ENCODE measurements around the gene ZNF135. TPM values are rescaled to one million over a fixed set of nuclear protein-coding genes. Genes with fewer than 3 reads are reported as not detected.
A peak's percentile ranks its signal among the peaks of the same experiment; 100 is the strongest.

ZNF135 gene
- 0.45 TPM for total RNA-seq

DNA sequence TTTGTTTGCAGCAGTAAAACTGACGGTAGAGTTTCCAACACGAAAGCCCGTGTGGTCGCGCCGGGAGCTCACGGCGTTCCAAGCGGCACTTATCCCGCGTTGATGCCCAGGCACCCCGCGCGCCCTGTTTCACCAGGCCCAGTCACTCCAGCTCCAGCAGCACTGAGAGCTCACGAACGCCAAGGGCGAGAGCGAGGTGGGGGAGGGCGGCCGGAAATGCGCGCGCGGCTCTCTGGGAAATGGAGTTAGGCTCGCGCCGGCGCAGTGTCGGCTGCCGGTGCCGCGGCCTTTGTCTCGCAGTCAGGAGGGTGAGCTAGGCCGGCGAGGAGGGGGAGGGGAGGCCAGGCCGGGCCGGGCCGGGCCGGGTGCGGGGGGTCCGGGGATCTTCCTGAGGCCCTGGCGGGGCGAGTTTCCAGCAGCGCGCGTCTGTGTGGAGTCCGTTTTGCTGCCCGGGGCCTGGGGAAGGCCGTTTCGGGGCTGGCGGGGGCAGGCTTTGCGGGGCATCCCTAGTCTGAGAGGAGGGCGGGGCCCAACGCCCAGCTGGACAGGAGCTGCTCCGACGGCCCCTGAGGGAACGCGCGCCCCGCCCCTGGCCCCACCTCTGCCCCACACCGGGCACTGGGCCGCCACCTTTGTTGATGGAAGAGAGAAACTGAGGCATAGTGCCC, at the start of gene ZNF135:
TSS of gene ZNF135 (plus strand) at position 280 of the 668 bp plus-strand sequence. CDS start 721 bp downstream, outside the sequence.
- ATAC-seq, result peak; percentile 90
- DNase-seq (ENCODE audit: low spot score), result peak; percentile 71

DNA sequence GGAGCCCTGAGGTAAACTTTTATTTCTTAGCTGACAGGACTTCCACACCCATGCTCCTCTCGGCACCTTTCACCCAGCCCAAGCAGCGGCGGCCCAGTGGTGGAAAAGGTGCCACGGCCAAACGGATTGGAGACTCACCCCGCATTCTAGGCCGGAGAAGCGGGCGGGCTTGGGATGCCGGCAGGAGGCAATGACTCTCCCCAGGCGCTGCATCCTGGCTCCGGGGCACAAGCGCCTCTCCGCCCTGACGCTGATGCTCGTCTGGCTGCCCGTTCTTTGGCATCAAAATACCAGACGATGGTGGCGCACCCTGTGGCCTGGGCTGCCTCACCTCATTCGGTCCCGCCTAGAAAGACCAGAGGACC, 49.8 kb upstream of the ZNF135 start:
- DNase-seq (ENCODE audit: low spot score), result no peak
- ATAC-seq, result peak; percentile 17

DNA sequence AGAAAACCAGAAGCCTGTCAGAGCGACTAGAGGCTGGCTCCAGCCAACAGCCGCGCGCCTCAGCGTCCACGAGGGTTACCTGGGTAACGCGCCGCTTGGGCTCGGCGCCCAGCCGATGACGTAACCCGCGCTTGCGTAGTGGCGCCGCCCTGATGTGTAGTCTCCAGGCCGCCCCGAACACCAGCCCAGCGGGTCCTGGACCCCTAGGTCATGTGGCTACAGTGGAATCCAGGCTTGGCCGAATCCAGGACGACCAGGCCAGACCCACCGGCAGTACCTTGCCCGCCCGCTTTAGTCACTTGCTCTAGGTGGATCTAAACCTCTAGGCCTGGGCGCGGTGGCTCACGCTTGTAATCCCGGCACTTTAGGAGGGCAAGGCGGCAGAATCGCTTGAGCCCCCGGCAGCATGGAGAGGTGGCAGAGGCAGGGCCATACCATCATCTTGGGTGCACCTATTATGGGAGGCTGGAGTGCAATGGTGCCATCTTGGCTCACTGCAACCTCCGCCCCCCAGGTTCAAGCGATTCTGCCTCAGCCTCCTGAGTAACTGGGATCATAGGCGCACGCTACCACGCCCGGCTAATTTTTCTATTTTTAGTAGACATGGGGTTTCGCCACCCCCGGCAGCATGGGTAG, 49.3 kb upstream of the ZNF135 start:
- ATAC-seq (peak; percentile 83), DNase-seq (ENCODE audit: low spot score) (peak; percentile 75)

DNA sequence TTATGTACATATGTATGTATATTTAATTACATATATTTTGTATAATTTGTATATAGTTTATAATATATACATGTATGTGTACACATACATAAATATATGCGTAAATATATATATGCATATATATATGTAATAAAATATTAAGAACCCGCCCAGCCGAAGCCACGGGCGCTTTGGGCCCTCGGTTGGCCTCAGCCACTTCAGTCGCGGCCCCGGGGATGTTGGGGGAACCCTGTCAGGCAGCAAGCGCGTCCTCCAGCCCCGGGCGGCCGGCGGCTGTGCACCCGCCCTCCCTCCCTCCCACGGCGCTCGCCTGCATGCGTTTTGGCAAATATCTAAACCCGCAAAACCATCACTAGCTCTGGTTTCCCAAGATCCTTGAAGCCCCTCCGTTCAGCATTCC, 48.6 kb upstream of the ZNF135 start:
- ATAC-seq (no peak), DNase-seq (ENCODE audit: low spot score) (no peak)

DNA sequence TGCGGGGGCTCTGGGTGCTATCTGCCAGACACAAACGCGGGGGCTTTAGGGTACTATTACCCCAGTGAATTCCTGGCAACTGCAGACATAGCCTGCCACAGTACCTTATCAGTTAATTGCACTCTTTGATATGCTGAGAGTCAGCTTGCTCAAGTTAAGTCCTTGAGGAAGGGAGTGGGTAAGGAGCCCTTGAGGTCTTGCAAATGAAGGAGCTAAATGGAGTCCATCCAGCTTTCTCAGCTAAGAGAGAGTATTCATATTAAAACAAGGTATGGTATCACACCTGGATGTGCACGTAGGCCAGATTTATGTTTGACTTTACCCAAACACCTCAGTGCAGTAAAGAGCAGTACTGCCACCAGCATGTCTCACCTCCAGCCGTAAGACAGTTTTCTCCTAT, 44.9 kb upstream of the ZNF135 start:
- ATAC-seq (no peak), DNase-seq (ENCODE audit: low spot score) (no peak)

DNA sequence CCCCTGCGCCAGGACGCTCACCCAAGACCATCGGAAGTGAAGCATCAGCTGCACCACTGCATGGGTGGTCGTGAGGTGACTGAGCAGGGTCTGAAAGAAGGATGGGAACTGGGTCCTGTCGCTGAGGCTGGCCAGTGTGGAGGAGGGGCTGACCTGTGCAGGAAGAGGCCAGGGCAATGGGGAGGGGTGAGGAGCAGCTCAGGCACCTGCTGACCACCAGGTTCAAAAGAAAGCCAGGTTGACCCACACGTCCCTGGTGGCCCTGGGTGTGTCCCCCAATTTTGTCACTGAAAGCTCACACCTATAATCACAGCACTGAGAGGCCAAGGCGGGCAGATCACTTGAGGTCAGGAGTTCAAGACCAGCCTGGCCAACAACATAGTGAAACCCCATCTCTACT, 39.0 kb upstream of the ZNF135 start:
- DNase-seq (ENCODE audit: low spot score), result no peak
- ATAC-seq, result no peak

DNA sequence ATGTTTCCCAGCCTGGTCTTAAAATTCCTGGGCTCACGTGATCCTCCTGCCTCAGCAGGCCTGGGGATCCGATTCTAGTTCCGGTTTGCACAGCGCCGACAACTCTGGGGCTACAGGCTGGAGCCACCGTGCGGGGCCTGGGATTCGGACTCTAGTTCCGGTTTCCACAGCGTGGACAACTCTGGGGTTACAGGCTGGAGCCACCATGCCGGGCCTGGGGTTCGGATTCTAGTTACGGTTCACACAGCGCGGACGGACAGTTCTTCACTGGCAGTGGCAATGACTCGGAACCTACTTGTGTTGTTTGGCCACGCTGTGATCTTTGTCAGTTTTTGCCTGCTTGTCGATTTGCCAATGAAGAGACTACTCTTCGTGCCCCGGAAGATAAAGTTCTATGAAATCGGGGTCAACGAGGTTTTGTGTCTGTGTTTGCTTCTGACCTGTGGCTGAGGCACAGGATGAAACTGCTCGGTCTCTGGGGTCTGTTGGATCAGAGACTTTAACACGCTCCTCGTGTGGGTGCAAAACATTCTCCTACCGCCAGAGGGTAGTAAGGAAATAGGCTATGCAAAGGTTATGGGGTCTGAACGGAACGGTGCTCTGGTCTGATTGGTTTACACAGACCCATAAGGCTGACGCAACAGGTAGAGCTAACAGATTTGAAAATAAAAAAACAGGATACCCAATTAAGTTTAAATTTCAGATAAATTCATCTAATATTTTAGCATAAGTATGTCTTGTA, 37.4 kb upstream of the ZNF135 start:
- ATAC-seq (peak; percentile 71), DNase-seq (ENCODE audit: low spot score) (no peak)

DNA sequence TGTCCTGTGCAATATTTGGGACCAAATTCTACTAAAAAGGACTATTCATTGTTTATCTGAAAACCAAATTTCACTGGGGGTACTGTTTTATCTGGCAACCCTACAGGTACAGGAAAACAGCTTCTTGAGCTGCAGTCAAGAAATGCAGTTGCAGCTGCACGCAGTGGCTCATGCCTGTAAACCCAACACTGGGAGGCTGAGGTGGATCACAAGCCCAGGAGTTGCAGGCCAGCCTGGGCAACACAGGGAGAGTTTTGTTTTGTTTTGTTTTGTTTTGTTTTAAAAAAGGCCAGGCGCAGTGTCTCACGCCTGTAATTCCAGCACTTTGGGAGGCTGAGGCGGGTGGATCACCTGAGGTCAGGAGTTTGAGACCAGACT, 36.8 kb upstream of the ZNF135 start:
- ATAC-seq, result no peak
- no peak for DNase-seq (ENCODE audit: low spot score)

DNA sequence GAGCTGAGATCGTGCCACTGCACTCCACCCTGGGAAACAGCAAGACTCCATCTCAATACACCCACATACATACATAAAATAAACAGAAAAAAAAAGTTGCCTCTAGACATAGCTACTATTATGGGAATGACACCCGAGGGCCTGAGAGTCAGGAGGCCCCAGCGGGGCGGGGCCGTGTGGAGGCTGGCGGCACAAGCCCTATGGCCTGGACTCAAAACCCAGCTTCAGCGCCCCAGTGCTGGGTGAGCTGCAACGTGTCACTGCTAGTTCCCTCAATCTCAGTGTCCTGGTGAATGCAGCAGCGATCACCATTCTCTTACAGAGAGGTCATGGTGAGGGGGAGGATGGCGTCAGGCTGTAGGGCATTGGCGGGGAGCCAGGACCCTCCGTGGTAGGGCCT, 34.4 kb upstream of the ZNF135 start:
- no peak for DNase-seq (ENCODE audit: low spot score)
- no peak for ATAC-seq

DNA sequence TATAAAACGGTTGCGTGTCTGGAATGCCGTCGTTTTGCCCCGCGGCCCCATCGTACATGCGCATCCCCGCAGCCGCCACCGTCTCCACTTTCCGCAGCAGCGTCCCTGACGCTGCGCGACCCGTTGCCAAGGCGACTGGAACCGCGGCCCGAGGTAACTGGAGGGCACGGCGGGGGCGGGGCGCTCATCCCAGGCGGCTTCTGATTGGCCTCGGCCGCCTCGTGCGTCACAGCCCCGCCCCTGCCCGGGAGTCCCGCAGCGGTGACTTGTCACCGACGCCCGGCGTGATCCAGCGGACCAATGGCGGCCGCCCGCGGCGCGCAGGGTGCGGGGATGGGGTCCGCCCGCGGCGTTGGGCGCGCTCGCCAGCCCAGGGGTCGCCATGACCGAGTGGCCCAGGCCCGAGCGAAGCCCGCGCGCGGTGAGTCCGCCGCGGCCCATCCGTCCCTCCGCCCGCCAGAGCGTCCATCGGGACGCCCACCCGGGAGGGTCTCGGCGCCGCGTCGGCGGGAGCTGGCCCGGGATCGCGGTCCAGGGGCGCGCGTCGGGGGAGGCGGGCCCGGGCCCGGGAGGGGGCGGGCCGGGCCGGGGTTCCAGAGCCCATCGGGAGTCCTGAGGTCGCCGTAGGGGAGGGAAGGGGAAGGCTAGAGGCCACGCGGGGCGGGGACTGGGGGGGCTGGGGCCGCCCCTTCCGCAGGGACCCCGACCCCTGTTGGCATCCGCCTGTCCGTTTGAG, 25.2 kb upstream of the ZNF135 start, which contains the start of gene ZSCAN1:
TSS of gene ZSCAN1 (plus strand) at position 285 of the 736 bp plus-strand sequence. CDS start 3,812 bp downstream, outside the sequence.
- DNase-seq (ENCODE audit: low spot score) (peak; percentile 71), ATAC-seq (peak; percentile 87)

DNA sequence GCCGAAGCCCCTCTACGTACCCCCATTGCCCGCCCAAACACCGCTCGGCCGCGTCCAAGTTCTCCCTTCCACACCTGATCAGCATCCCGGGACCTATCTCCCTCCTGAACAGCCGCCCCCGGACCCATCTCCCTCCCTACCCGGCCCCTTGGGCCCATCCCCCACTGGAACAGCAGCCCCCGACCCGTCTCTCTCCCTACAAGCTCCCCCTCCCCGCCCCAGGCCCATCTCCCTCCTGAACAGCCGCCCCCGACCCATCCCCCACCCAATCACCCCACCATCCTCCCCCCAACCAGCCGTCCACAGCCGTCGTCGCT, 24.6 kb upstream of the ZNF135 start:
- DNase-seq (ENCODE audit: low spot score) (no peak), ATAC-seq (no peak)

DNA sequence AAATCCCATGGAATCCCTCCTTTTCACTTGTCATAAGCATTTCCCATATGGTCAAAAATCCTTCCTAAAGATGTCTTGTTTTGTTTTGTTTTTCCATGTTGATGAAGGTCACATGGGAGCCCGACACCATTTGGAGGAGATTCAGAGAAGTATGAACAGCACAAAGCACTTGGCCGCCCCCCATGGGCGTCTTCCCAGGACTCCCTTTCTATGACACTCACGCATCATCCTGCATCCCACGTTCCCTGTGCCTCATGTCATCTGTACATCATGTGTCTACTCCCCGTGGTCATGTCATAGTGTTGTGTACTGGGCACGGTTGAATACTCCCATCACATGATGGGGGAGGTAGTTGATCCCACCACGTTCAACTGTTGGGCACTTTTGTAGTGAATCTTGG, 23.2 kb upstream of the ZNF135 start:
- ATAC-seq (no peak), DNase-seq (ENCODE audit: low spot score) (no peak)

DNA sequence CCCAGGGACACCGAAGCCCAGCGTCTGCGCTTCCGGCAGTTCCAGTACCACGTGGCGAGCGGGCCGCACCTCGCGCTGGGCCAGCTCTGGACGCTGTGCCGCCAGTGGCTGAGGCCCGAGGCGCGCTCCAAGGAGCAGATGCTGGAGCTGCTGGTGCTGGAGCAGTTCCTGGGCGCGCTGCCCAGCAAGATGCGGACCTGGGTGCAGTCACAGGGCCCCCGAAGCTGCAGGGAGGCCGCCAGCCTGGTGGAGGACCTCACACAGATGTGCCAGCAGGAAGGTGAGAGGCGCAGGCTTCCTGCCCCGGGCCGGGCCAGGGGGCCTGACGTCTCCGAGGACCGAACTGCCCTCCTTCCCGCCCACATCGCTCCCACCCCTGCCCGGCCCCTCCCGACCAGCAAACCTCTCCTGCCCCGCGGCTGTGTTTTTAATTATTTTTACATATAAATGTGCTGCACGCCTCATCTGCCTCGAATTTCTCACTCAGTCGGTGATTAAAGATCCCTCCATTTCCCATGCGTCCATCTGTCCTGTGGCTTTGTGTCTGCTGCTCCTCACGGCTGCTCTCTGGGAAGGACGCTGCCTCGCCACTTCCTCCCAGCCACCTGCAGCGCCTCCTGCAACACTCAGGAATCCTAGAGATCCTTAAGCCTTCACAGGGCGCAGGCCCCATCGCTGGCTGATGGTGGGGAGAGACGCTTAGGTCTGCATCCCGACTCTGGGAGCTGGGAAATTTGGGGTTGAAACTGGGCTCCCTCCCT, 21.0 kb upstream of the ZNF135 start:
- no peak for ATAC-seq
- DNase-seq (ENCODE audit: low spot score), result no peak

DNA sequence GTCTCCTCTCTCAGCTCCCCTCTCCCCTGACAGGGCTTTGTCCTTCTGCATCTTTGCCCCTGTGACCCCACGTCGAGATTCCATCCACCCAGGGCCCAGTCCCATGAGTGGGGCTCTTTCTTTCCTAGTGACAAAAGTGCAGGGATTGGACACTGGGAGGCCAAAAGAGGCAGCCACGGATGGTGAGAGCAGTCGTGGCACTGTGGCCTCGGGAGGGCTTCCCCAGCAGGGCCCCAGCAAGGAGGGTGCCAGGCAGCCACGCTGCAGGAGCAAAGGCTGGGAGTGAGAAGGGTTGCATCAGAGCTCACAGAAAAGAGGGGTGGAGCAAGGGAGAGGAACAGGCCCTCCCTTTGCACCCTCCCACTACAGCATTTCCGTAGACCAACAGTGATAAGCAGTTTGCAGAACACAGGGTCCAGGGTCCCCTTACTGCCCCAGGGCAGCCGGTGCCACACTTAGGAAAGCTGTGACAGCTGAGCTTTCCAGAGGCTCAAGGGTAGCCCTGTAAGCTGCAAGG, 20.3 kb upstream of the ZNF135 start:
- DNase-seq (ENCODE audit: low spot score) (no peak), ATAC-seq (no peak)

DNA sequence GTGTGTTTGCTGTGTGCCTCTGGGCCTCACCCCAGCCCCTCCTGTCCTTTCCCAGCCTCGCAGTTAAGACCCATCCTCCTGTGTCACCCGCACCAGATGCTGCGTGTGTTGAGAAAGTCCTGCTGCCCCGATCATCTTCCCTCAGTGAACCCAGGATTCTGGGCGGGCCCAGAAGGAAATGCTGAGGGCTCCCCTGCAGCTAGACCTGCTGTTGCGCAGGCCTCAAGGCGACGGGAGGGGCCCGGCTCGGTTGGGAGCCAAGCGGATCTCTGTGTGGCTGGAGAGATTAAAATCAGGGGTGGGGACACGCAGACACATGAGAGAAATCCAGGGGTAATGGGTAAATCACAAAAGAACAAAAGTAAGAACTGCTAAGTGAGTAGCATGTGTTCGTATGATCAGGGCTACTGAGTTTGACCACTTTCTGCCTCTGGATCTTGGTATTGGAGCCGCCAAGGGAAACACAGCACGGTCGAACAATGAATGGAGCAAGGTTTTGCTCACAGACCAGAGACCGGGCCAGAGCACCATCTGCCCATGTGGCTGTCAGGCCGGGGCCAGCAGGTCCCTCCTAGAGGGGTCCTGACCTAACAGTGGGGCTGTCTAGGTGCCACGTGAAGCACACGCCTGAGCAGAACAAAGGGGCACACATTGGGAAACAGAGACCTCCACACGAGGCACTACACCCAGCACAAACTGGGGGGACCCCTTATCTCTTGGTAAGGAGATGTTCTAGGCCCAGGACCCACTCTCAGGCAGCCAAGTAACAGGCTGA, 18.1 kb upstream of the ZNF135 start:
- ATAC-seq, result no peak
- no peak for DNase-seq (ENCODE audit: low spot score)

DNA sequence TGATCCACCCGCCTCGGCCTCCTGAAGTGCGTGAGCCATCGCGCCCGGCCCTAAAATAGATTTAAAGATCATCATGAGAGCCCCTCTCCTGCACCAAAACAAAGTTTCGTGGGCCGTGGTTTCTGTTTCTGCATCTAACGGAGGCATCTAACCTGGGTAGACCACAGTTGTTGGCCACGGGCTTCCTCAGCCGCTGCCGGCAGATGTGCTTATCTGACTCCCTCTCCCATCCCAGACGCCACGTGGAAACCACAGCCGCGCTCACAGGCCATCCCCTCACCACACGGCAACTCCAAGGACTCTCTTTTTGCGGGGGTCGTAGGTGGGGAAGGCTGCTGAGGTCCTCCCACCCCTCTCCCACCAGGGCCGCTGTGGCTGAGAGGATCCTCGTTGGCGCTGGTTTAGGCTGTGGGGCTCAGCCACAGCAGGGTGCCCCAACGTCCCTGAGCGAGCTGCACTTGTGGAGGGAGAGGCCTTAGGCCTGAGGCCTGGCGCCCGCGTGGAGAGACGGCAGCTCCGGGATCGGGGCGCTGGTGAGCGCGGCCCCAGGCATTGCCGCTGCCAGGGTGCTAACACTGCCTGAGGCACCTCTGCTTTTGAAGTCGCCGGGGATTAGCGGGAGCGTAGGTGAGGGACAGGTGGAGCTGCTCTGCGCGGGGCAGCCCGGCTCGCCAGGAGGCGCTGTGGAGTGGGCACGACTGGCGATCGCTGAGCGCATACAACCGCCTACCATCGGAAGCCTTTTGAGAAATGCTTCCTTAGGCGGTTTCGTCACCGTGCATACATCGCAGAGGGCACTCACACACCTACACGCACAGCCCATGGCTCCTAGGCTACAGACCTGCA, 16.4 kb upstream of the ZNF135 start:
- DNase-seq (ENCODE audit: low spot score) (no peak), ATAC-seq (no peak)

DNA sequence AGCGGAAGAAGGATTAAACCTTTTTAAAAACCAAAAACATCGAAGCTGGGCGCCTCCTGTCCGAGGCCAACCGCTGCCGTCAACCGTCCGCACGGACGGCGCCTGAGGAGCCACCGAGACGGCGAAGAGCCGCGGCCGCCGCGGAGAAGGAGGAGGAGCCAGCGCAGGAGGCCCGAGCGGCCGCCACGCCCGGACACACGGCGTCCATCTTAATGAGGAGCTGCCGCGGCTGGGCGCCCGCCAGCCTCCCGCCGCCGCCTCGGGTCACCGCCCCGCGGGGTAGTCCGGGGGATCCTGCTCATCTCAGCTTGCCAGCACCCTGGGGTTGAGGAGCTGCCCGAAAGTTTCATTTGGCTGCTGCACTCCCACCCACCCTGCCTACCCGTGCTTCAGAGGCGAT, 14.7 kb upstream of the ZNF135 start:
- DNase-seq (ENCODE audit: low spot score) (no peak), ATAC-seq (no peak)

DNA sequence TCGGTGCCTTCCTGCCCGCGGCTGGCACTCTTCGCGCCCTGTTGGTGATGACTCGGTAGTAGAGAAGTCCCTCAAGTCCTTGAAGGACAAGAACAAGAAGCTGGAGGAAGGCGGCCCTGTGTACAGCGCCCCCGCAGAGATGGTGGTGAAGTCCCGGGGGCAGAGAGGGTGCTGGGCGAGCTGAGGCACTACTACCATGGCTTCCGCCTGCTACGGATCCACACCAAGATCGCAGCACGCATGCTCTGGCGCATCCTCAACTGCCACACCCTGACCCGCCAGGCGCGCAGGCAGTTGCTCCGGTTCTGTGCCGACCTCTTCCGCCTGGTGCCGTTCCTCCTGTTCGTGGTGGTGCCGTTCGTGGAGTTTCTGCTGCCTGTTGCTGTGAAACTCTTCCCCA, 14.2 kb upstream of the ZNF135 start:
- ATAC-seq, result no peak
- no peak for DNase-seq (ENCODE audit: low spot score)
